Breast epithelium (tissue), 3 donors: ENCODE data around the gene BTLA.

Source experiments
- POLR2A ChIP-seq: fragments of 450-650 bp; IDR thresholded peaks from one replicate; pipeline ENCODE4 v1.6.1; 2016; ENCODE audit warnings: antibody characterized with exemption, mild to moderate bottlenecking, moderate library complexity
- POLR2AphosphoS5 ChIP-seq, 3 donors: sonication (generic); formaldehyde crosslinking; IDR thresholded peaks; one replicate each; pipeline ENCODE4 v1.6.1; 2017; ENCODE audit warnings: antibody characterized with exemption in 3 of 3
- TF ChIP-seq, protein P1 (sequence below), 3 donors: fragments of 450-650 bp; IDR thresholded peaks; one replicate each; pipeline ENCODE4 v1.5.1; 2016 to 2017; ENCODE audit warnings: antibody characterized with exemption in 3 of 3, mild to moderate bottlenecking in 3 of 3, moderate library complexity in 3 of 3

DNA sequence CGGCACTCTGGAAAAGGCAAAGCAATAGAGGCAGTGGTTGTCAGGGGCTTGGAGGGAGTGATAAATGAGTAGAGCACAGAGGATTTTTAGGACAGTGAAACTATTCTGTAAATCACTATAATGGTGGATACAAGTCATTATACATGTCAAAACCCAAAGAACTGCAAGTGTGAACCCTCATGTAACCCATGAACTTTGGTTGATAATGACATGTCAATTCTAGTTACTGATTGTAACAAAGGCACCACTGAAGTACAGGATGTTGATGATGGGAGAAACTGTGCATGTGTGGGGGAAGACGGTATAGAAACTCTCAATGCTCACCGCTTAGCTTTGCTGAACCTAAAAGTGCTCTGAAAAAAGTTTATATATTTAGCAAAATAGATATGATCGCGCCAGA lies 36.0 kb downstream of the BTLA start:
- TF ChIP-seq, protein P1, sequence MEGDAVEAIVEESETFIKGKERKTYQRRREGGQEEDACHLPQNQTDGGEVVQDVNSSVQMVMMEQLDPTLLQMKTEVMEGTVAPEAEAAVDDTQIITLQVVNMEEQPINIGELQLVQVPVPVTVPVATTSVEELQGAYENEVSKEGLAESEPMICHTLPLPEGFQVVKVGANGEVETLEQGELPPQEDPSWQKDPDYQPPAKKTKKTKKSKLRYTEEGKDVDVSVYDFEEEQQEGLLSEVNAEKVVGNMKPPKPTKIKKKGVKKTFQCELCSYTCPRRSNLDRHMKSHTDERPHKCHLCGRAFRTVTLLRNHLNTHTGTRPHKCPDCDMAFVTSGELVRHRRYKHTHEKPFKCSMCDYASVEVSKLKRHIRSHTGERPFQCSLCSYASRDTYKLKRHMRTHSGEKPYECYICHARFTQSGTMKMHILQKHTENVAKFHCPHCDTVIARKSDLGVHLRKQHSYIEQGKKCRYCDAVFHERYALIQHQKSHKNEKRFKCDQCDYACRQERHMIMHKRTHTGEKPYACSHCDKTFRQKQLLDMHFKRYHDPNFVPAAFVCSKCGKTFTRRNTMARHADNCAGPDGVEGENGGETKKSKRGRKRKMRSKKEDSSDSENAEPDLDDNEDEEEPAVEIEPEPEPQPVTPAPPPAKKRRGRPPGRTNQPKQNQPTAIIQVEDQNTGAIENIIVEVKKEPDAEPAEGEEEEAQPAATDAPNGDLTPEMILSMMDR (IDR thresholded peaks at IDR 0.05) = no peak
- TF ChIP-seq POLR2A = no peak
- no peak for TF ChIP-seq POLR2AphosphoS5 (IDR thresholded peaks at IDR 0.05)
